ENCODE results near the gene DNASE2.

The DNASE2 gene

GRCh38 chr19:12828494-12828893 is 52.8 kb downstream of the DNASE2 start:
- FAIRE-seq = no peak

- FAIRE-seq = no peak
Observed at GRCh38 chr19:12825254-12826131, 55.8 kb downstream of the DNASE2 start.
